Transverse colon (tissue), 4 donors: ENCODE data around the gene CDK7.

Experiments
- CTCF ChIP-seq, 5 experiments: fragments of 200-600 bp in 3 of 5; fragments of 450-650 bp in 2 of 5; sonication (generic) in 3 of 5; IDR thresholded peaks; 1 replicate in 2 of 5; 2 replicates in 3 of 5; pipeline ENCODE4 v1.5.1; 2016 to 2017; ENCODE audit warnings: antibody characterized with exemption in 5 of 5, inconsistent platforms in 3 of 5, mild to moderate bottlenecking in 2 of 5, moderate library complexity in 1 of 5
- EP300 ChIP-seq: sonication (generic); formaldehyde crosslinking; IDR thresholded peaks from one replicate; pipeline ENCODE4 v1.6.1; 2017; ENCODE audit warnings: antibody characterized with exemption, low read depth
- POLR2A ChIP-seq: fragments of 450-650 bp; IDR thresholded peaks from one replicate; pipeline ENCODE4 v1.6.1; 2016; ENCODE audit warnings: antibody characterized with exemption, mild to moderate bottlenecking, moderate library complexity
- POLR2AphosphoS5 ChIP-seq, 3 donors: sonication (generic); formaldehyde crosslinking; IDR thresholded peaks; one replicate each; pipeline ENCODE4 v1.6.1; 2016; ENCODE audit warnings: antibody characterized with exemption in 3 of 3

GRCh38 chr5:69217548-69218526, 16.8 kb upstream of the CDK7 start:
- TF ChIP-seq CTCF (IDR thresholded peaks at IDR 0.05) (peak in 4 of 5 experiments; percentile 27 to 80 (median 46)), POLR2AphosphoS5 (IDR thresholded peaks at IDR 0.05) (peak; percentile 91 to 97 (median 92)), POLR2A (peak; percentile 95), EP300 (no peak)
